Hepatocyte (in vitro differentiated cells): ENCODE data around the gene ZNF680.

Experiments
- CTCF ChIP-seq: fragments of 200-600 bp; sonication (generic); IDR thresholded peaks from 2 replicates; pipeline ENCODE4 v1.5.1; 2016; ENCODE audit warnings: antibody characterized with exemption, mild to moderate bottlenecking; ENCODE audit not compliant: poor library complexity
- EZH2phosphoT487 ChIP-seq: fragments of 200-600 bp; sonication (generic); IDR thresholded peaks from one replicate; pipeline ENCODE4 v1.6.1; 2018; ENCODE audit warnings: antibody characterized with exemption, mild to moderate bottlenecking, low read depth, moderate library complexity; ENCODE audit not compliant: unreplicated experiment, severe bottlenecking

GRCh38 chr7:64533756-64534155, 29.1 kb downstream of the ZNF680 start:
- TF ChIP-seq EZH2phosphoT487 = no peak
- no peak for TF ChIP-seq CTCF
